ENCODE results near the gene RGL3.
A peak's percentile ranks its signal among the peaks of the same experiment; 100 is the strongest.
"Not testable (repeated sequence)": the region's sequence is repeated elsewhere in the genome, so short reads cannot be mapped to it uniquely, and the experiment has no call there.

RGL3 gene

GRCh38 chr19:11456659-11457058 lies 37.5 kb upstream of the RGL3 start:
- WGBS (ENCODE audit: extremely low coverage, insufficient coverage, insufficient read length), result no CpG with 5 or more reads among the region's 7 CpGs

GRCh38 chr19:11455233-11455554 lies 36.1 kb upstream of the RGL3 start:
- H3K79me1 ChIP-seq (ENCODE audit: low read length); H3K9ac ChIP-seq (ENCODE audit: low read length); H3K27ac ChIP-seq (ENCODE audit: low read depth, low read length); H3K9me3 ChIP-seq (ENCODE audit: insufficient read depth, low read depth, low read length); H3K23ac ChIP-seq (ENCODE audit: low read length); H3K36me3 ChIP-seq (ENCODE audit: control insufficient read depth in 1 of 2, insufficient read depth in 2 of 2, low read length in 2 of 2); DNase-seq; H4K12ac ChIP-seq (ENCODE audit: low read depth, low read length); H2BK12ac ChIP-seq (ENCODE audit: low read length); H3K79me2 ChIP-seq (ENCODE audit: control insufficient read depth, insufficient read depth, low read length, poor library complexity); H2AK5ac ChIP-seq (ENCODE audit: low read length); H3K4me3 ChIP-seq (ENCODE audit: low read depth, low read length); H4K91ac ChIP-seq (ENCODE audit: low read depth, low read length); H2BK120ac ChIP-seq (ENCODE audit: insufficient read depth, low read length, poor library complexity); H3K4me1 ChIP-seq (ENCODE audit: control insufficient read depth in 1 of 2, insufficient read depth in 2 of 2, low read length in 2 of 2); H2BK5ac ChIP-seq (ENCODE audit: low read depth, low read length, poor library complexity); H2AFZ ChIP-seq (ENCODE audit: insufficient read depth, low read length, poor library complexity); H4K8ac ChIP-seq (ENCODE audit: low read depth, low read length); H3K18ac ChIP-seq (ENCODE audit: low read length); H3K4me2 ChIP-seq (ENCODE audit: low read length); H3K4ac ChIP-seq (ENCODE audit: low read depth, low read length); H3K27me3 ChIP-seq (ENCODE audit: insufficient read depth, low read length); H3K14ac ChIP-seq (ENCODE audit: low read length): not testable (repeated sequence)
- WGBS (ENCODE audit: extremely low coverage, insufficient coverage, insufficient read length), result no CpG with 5 or more reads among the region's 9 CpGs

More at GRCh38 chr19:11456659-11457058, 37.5 kb upstream of the RGL3 start:
- Histone ChIP-seq H2BK5ac (ENCODE audit: low read depth, low read length, poor library complexity) (no peak overlapping the region), H3K9me3 (ENCODE audit: insufficient read depth, low read depth, low read length) (peaks cover 3% of the 10 kb centered on the region), H3K9ac (ENCODE audit: low read length) (no peak overlapping the region), H3K23ac (ENCODE audit: low read length) (no peak overlapping the region), H3K27ac (ENCODE audit: low read depth, low read length) (no peak overlapping the region), H2AK5ac (ENCODE audit: low read length) (no peak overlapping the region), H3K27me3 (ENCODE audit: insufficient read depth, low read length) (no peaks in the 10 kb centered on the region), H2BK12ac (ENCODE audit: low read length) (no peak overlapping the region), H3K79me2 (ENCODE audit: control insufficient read depth, insufficient read depth, low read length, poor library complexity) (no peaks in the 10 kb centered on the region), H3K4ac (ENCODE audit: low read depth, low read length) (no peak overlapping the region), H4K91ac (ENCODE audit: low read depth, low read length) (no peak overlapping the region), H3K4me1 (ENCODE audit: control insufficient read depth in 1 of 2, insufficient read depth in 2 of 2, low read length in 2 of 2) (no peaks in the 10 kb centered on the region), H4K12ac (ENCODE audit: low read depth, low read length) (no peak overlapping the region), H3K4me2 (ENCODE audit: low read length) (no peak overlapping the region), H2AFZ (ENCODE audit: insufficient read depth, low read length, poor library complexity) (no peak overlapping the region), H2BK120ac (ENCODE audit: insufficient read depth, low read length, poor library complexity) (no peak overlapping the region), H3K4me3 (ENCODE audit: low read depth, low read length) (no peak overlapping the region), H3K18ac (ENCODE audit: low read length) (no peak overlapping the region), H3K79me1 (ENCODE audit: low read length) (no peaks in the 10 kb centered on the region), H3K14ac (ENCODE audit: low read length) (no peak overlapping the region), H3K36me3 (ENCODE audit: control insufficient read depth in 1 of 2, insufficient read depth in 2 of 2, low read length in 2 of 2) (no peaks in the 10 kb centered on the region), H4K8ac (ENCODE audit: low read depth, low read length) (no peak overlapping the region)
- no peak for DNase-seq

DNA sequence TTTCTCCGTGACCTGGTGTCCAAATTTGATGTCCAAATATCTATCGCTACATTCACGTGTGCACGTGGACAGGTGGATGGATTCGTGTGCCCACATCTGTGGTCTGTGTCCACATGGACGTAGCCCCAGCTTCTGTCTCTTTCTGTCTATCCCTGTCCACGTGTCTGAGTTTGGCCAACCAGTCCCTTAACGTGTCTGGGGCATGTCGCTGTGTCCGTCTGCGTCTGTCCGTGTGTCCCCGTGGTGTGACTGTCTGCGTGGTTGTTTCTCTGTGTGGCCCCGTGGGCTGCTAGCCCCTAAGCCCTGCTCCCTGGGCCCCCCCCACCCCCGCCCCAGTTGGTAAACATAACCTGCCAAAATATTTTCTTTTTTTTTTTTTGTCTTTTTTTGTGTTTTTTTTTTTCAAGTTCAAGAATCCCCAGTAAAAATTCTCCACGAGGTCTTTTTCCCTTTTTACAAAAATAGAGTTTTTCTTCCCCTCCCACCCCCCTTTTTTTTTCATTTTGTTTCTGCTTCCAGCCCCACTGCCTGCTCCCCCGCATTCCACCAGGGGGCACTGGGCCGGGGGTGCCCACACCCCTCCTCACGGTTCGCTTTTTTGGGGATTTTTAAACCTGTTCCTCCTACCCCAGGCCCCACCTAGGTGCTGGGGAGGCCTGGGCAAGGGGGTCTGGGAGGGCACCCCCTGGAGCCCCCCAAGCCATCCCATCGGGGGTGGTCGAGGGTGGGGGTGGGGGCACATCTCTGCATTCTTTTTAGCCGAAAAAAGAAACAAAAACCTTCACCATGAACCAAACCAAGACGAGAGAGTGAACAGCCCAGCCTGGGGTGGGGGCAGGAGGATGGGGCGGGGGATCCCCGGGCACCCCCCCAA lies 34.6 kb upstream of the RGL3 start:
- H4K8ac ChIP-seq (ENCODE audit: low read depth, low read length), result peak overlapping the region; percentile 18
- no peaks in the 10 kb centered on the region for H3K79me1 ChIP-seq (ENCODE audit: low read length)
- H3K9me3 ChIP-seq (ENCODE audit: insufficient read depth, low read depth, low read length), result peaks cover 3% of the 10 kb centered on the region
- H3K27ac ChIP-seq (ENCODE audit: low read depth, low read length), result no peak overlapping the region
- no peak for DNase-seq
- no peak overlapping the region for H3K18ac ChIP-seq (ENCODE audit: low read length)
- H2BK12ac ChIP-seq (ENCODE audit: low read length), result no peak overlapping the region
- H3K23ac ChIP-seq (ENCODE audit: low read length), result no peak overlapping the region
- no peak overlapping the region for H3K4me2 ChIP-seq (ENCODE audit: low read length)
- no peak overlapping the region for H2BK120ac ChIP-seq (ENCODE audit: insufficient read depth, low read length, poor library complexity)
- H2AFZ ChIP-seq (ENCODE audit: insufficient read depth, low read length, poor library complexity), result no peak overlapping the region
- H3K4me3 ChIP-seq (ENCODE audit: low read depth, low read length), result no peak overlapping the region
- H3K9ac ChIP-seq (ENCODE audit: low read length), result no peak overlapping the region
- no peak overlapping the region for H4K12ac ChIP-seq (ENCODE audit: low read depth, low read length)
- H3K36me3 ChIP-seq (ENCODE audit: control insufficient read depth in 1 of 2, insufficient read depth in 2 of 2, low read length in 2 of 2), result peaks cover 13 to 18% of the 10 kb centered on the region in 2 experiments
- H2BK5ac ChIP-seq (ENCODE audit: low read depth, low read length, poor library complexity), result no peak overlapping the region
- H3K27me3 ChIP-seq (ENCODE audit: insufficient read depth, low read length), result no peaks in the 10 kb centered on the region
- no peak overlapping the region for H3K14ac ChIP-seq (ENCODE audit: low read length)
- no peak overlapping the region for H4K91ac ChIP-seq (ENCODE audit: low read depth, low read length)
- no peak overlapping the region for H3K4ac ChIP-seq (ENCODE audit: low read depth, low read length)
- H3K4me1 ChIP-seq (ENCODE audit: control insufficient read depth in 1 of 2, insufficient read depth in 2 of 2, low read length in 2 of 2), result no peaks in the 10 kb centered on the region
- no CpG with 5 or more reads among the region's 27 CpGs for WGBS (ENCODE audit: extremely low coverage, insufficient coverage, insufficient read length)
- no peak overlapping the region for H2AK5ac ChIP-seq (ENCODE audit: low read length)
- H3K79me2 ChIP-seq (ENCODE audit: control insufficient read depth, insufficient read depth, low read length, poor library complexity), result no peaks in the 10 kb centered on the region

GRCh38 chr19:11452620-11453310 lies 33.7 kb upstream of the RGL3 start:
- Histone ChIP-seq H3K4me1 (ENCODE audit: control insufficient read depth in 1 of 2, insufficient read depth in 2 of 2, low read length in 2 of 2) (no peaks in the 10 kb centered on the region), H3K4ac (ENCODE audit: low read depth, low read length) (no peak overlapping the region), H3K18ac (ENCODE audit: low read length) (no peak overlapping the region), H2AK5ac (ENCODE audit: low read length) (no peak overlapping the region), H3K36me3 (ENCODE audit: control insufficient read depth in 1 of 2, insufficient read depth in 2 of 2, low read length in 2 of 2) (peaks cover 22 to 27% of the 10 kb centered on the region in 2 experiments), H2AFZ (ENCODE audit: insufficient read depth, low read length, poor library complexity) (no peak overlapping the region), H3K27ac (ENCODE audit: low read depth, low read length) (no peak overlapping the region), H2BK5ac (ENCODE audit: low read depth, low read length, poor library complexity) (no peak overlapping the region), H4K8ac (ENCODE audit: low read depth, low read length) (no peak overlapping the region), H2BK12ac (ENCODE audit: low read length) (no peak overlapping the region), H3K4me3 (ENCODE audit: low read depth, low read length) (no peak overlapping the region), H3K9me3 (ENCODE audit: insufficient read depth, low read depth, low read length) (no peaks in the 10 kb centered on the region), H3K4me2 (ENCODE audit: low read length) (no peak overlapping the region), H3K27me3 (ENCODE audit: insufficient read depth, low read length) (no peaks in the 10 kb centered on the region), H4K12ac (ENCODE audit: low read depth, low read length) (no peak overlapping the region), H3K79me1 (ENCODE audit: low read length) (no peaks in the 10 kb centered on the region), H3K79me2 (ENCODE audit: control insufficient read depth, insufficient read depth, low read length, poor library complexity) (no peaks in the 10 kb centered on the region), H3K14ac (ENCODE audit: low read length) (no peak overlapping the region), H2BK120ac (ENCODE audit: insufficient read depth, low read length, poor library complexity) (no peak overlapping the region), H3K23ac (ENCODE audit: low read length) (no peak overlapping the region), H3K9ac (ENCODE audit: low read length) (no peak overlapping the region), H4K91ac (ENCODE audit: low read depth, low read length) (no peak overlapping the region)
- no peak for DNase-seq
- WGBS (ENCODE audit: extremely low coverage, insufficient coverage, insufficient read length), result no CpG with 5 or more reads among the region's 33 CpGs

Data from trophoblast cell (in vitro differentiated cells and primary cell).